K562 (cell line): ENCODE measurements around the gene CENPP. TPM values are rescaled to one million over a fixed set of nuclear protein-coding genes. Genes with fewer than 3 reads are reported as not detected.
A peak's percentile ranks its signal among the peaks of the same experiment; 100 is the strongest.

Experiments used
- ATAC-seq: fragments of 200-7000 bp; cut with Tn5 transposase; 3 replicates; pipeline ENCODE4 v1.9.1; 2020; ENCODE audit warnings: moderate library complexity
- BruUV-seq: library from RNA; stranded (reverse); fragments of 400-500 nt; replicated peaks from 2 replicates; lab custom pipeline; 2021; lab: Mats Ljungman, UMichigan
- CTCF ChIA-PET: fragments of 300-600 bp; formaldehyde crosslinking; extraction: SDS; loops from one replicate; lab custom pipeline; 2021; ENCODE audit warnings: low intra/inter-chr PET ratio; lab: Yijun Ruan, JAX
- POLR2A ChIA-PET: fragments of 300-600, 350-650 bp; sonication (Branson Sonifier 250); formaldehyde crosslinking; extraction: SDS; loops from one replicate; lab custom pipeline; 2021; ENCODE audit warnings: antibody characterized with exemption, inconsistent platforms; lab: Yijun Ruan, JAX
- DNase-seq, 4 experiments: peaks; one replicate each; pipeline versions ENCODE4 v3.0.0 to v3.0.0-alpha.2; 2011 to 2018; ENCODE audit warnings: low spot score in 3 of 4, mixed read lengths in 3 of 4; ENCODE audit errors: extremely low read depth in 1 of 4
- FAIRE-seq: peaks from 2 replicates; lab custom pipeline; 2011; peaks lifted over from hg19 to GRCh38; lab: Jason Lieb, UNC
- H2AFZ ChIP-seq: 2 replicates; pipeline ENCODE4 v1.6.0; 2011; ENCODE audit warnings: low read depth, low read length, control low read depth, inconsistent platforms
- H3K27ac ChIP-seq: fragments of 200-600 bp; 3 replicates; pipeline ENCODE4 v1.8.0; 2011; ENCODE audit warnings: low read depth, mild to moderate bottlenecking, control low read depth, inconsistent platforms, low read length, moderate library complexity, mixed read lengths; ENCODE audit errors: extremely low read depth
- H3K27me3 ChIP-seq, 2 experiments: fragments of 300-600 bp in 1 of 2; 2 replicates in 1 of 2; 3 replicates in 1 of 2; pipeline versions ENCODE4 v1.6.0 to v1.8.0; 2011; ENCODE audit warnings: inconsistent platforms in 2 of 2, low read length in 2 of 2, mild to moderate bottlenecking in 1 of 2, mixed read lengths in 1 of 2, moderate library complexity in 1 of 2; ENCODE audit not compliant: control insufficient read depth in 2 of 2, insufficient read depth in 2 of 2
- H3K36me3 ChIP-seq: fragments of 300-600 bp; 3 replicates; pipeline ENCODE4 v1.8.0; 2011; ENCODE audit warnings: mild to moderate bottlenecking, low read length, inconsistent platforms; ENCODE audit not compliant: control insufficient read depth, insufficient read depth
- H3K4me1 ChIP-seq, 2 experiments: fragments of 200-600 bp in 1 of 2; replicated peaks in 1 of 2; 2 replicates in 1 of 2; 3 replicates in 1 of 2; pipeline versions ENCODE4 v1.5.1 to v1.8.0; 2011; ENCODE audit warnings: inconsistent platforms in 2 of 2, low read length in 2 of 2, mild to moderate bottlenecking in 1 of 2, mixed read lengths in 1 of 2, moderate library complexity in 1 of 2; ENCODE audit not compliant: control insufficient read depth in 2 of 2, insufficient read depth in 2 of 2
- H3K4me2 ChIP-seq: 2 replicates; pipeline ENCODE4 v1.6.1; 2011; ENCODE audit warnings: low read length, control low read depth, inconsistent platforms, mixed read lengths; ENCODE audit not compliant: insufficient read depth
- H3K4me3 ChIP-seq: fragments of 200-600 bp; sonication (generic), shearing (Covaris generic); 2 replicates; pipeline ENCODE4 v1.5.1; 2016; ENCODE audit warnings: control low read depth, inconsistent platforms
- H3K79me2 ChIP-seq: fragments of 200-600 bp; 3 replicates; pipeline ENCODE4 v1.8.0; 2011; ENCODE audit warnings: low read length, inconsistent platforms; ENCODE audit not compliant: control insufficient read depth, insufficient read depth
- H3K9ac ChIP-seq, 2 experiments: 2 replicates each; pipeline versions ENCODE4 v1.6.0 to v1.6.1; 2011; ENCODE audit warnings: low read depth in 2 of 2, low read length in 2 of 2, control low read depth in 1 of 2, inconsistent platforms in 1 of 2, mild to moderate bottlenecking in 1 of 2, mixed read lengths in 1 of 2; ENCODE audit not compliant: insufficient read depth in 1 of 2
- H3K9me1 ChIP-seq: one replicate; pipeline ENCODE4 v1.6.0; 2011; ENCODE audit warnings: inconsistent platforms, mild to moderate bottlenecking, low read length, moderate library complexity; ENCODE audit not compliant: control insufficient read depth, insufficient read depth
- H3K9me3 ChIP-seq: replicated peaks from 2 replicates; pipeline ENCODE4 v1.5.1; 2011; ENCODE audit warnings: low read depth, low read length, inconsistent platforms; ENCODE audit not compliant: control insufficient read depth, insufficient read depth
- H4K20me1 ChIP-seq: replicated peaks from 2 replicates; pipeline ENCODE4 v1.6.1; 2011; ENCODE audit warnings: low read length, inconsistent platforms, mixed read lengths; ENCODE audit not compliant: control insufficient read depth, insufficient read depth
- CBX8 ChIP-seq: fragments of 200-600 bp; sonication (generic); IDR thresholded peaks from 2 replicates; pipeline ENCODE4 v1.6.1; 2012; ENCODE audit warnings: borderline replicate concordance, mixed run types, low read depth, mild to moderate bottlenecking, moderate library complexity, mixed read lengths, low read length, control low read depth, inconsistent platforms; ENCODE audit not compliant: poor library complexity, severe bottlenecking; ENCODE audit errors: extremely low read depth
- CEBPB ChIP-seq: fragments of 450-650 bp; IDR thresholded peaks from 2 replicates; pipeline ENCODE4 v1.6.1; 2016; ENCODE audit warnings: missing genetic modification characterization, missing compliant biosample characterization
- HIVEP1 ChIP-seq: fragments of 250-450 bp; sonication (Bioruptor Pico); IDR thresholded peaks from 2 replicates; pipeline ENCODE4 v1.4.0; 2020; ENCODE audit warnings: mild to moderate bottlenecking
- MBD2 ChIP-seq: sonication (generic); IDR thresholded peaks from 2 replicates; pipeline ENCODE4 v1.6.1; 2016; ENCODE audit warnings: low read depth, borderline replicate concordance
- PCBP2 ChIP-seq: fragments of 200-400 bp; formaldehyde crosslinking; IDR thresholded peaks from 2 replicates; pipeline ENCODE4 v1.6.1; 2018; ENCODE audit warnings: low read length, low read depth, mild to moderate bottlenecking, moderate library complexity; ENCODE audit not compliant: poor library complexity, severe bottlenecking
- TAL1 ChIP-seq: fragments of 450-650 bp; IDR thresholded peaks from 2 replicates; pipeline ENCODE4 v1.6.1; 2016; ENCODE audit warnings: mild to moderate bottlenecking
- ZNF695 ChIP-seq: fragments of 450-650 bp; formaldehyde crosslinking; IDR thresholded peaks from 2 replicates; pipeline ENCODE4 v1.4.0; 2020; ENCODE audit warnings: mild to moderate bottlenecking, moderate library complexity
- WGBS: fragments of 100-300 bp; shearing (Covaris generic); methylation state at CpG from one replicate; pipeline ENCODE4 v1.1.6; 2016; ENCODE audit warnings: low coverage, mixed read lengths; ENCODE audit not compliant: insufficient coverage; ENCODE audit errors: missing lambda C conversion rate; 5-methylcytosine and 5-hydroxymethylcytosine counted together
- in situ Hi-C: fragments of 300-500 bp; cut with MboI; formaldehyde crosslinking; loops from 4 replicates; pipeline ENCODE4 v1.15.0; 2018; ENCODE audit warnings: inconsistent platforms, mixed read lengths
- intact Hi-C: fragments of 100-400 bp; cut with micrococcal nuclease; formaldehyde crosslinking; loops from 2 replicates; pipeline ENCODE4 v1.14.2; 2022
- polyA plus RNA-seq, 8 experiments: library from polyadenylated mRNA; depleted of rRNA in 4 of 8; stranded (reverse) in 5 of 8; unstranded in 3 of 8; fragments of >200 nt; fragmentation: Nextera tagmentation in 2 of 8; fragmentation: Illumina TruSeq in 1 of 8; extraction: Ambion mirVana in 2 of 8; extraction: Trizol in 1 of 8; gene quantifications; 2 replicates each; pipeline versions ENCODE4 v1.2.1 to v1.2.3, GENCODE V29; 2011 to 2014; ENCODE audit warnings: inconsistent platforms in 1 of 8, missing spikeins in 1 of 8
- total RNA-seq, 7 experiments: library from RNA; depleted of rRNA in 6 of 7; stranded (reverse); fragments of >200 nt in 6 of 7; fragmentation: Illumina TruSeq in 2 of 7; extraction: Trizol in 2 of 7; gene quantifications; 2 replicates each; pipeline versions ENCODE4 v1.2.1 to v1.2.3, GENCODE V29; 2011 to 2021; ENCODE audit warnings: low replicate concordance in 1 of 7
- TF ChIP-seq, protein P1 (sequence below): fragments of 250-450 bp; sonication (Bioruptor Pico); IDR thresholded peaks from 2 replicates; pipeline ENCODE4 v1.8.0; 2021; ENCODE audit warnings: mild to moderate bottlenecking, moderate library complexity

The CENPP gene
- total and polyA plus RNA-seq, 9 of the 15 experiments (the other 6 are each of a cell fraction or from before 2014, with no cell fraction given) = 8.0 to 28.5 (median 17.9) TPM

- in situ Hi-C loops = no loop called here
- no peaks in the 10 kb centered on the region for H3K27me3 ChIP-seq
- H3K9me1 ChIP-seq = no peaks in the 10 kb centered on the region
- ATAC-seq (no peak), FAIRE-seq (no peak)
- no peaks in the 10 kb centered on the region for H3K9me3 ChIP-seq
- BruUV-seq = no TSS peak
- ChIA-PET CTCF (no interaction called here), POLR2A (interaction anchor here (1.1 kb wide), 1 partner anchor 13 kb away, joined by 4 read pairs; no protein-coding TSS in a partner anchor)
- no peak overlapping the region for H2AFZ ChIP-seq
- WGBS = 43% methylated on average over 1 of the region's 1 CpG
- no peak overlapping the region for H3K4me3 ChIP-seq
- no peak overlapping the region for H3K27ac ChIP-seq
- H3K4me1 ChIP-seq = peaks cover 0 to 7% of the 10 kb centered on the region in 2 experiments; a peak in 2 of 5 replicates
- H3K9ac ChIP-seq = no peak overlapping the region
- 0 out of 2 replicates have a peak, but pooled peaks have one; percentile 13 for TF ChIP-seq CEBPB (tag)
- no peak for TF ChIP-seq CBX8
- TF ChIP-seq, all 486 proteins: peak for 1
- DNase-seq = no peak
- Histone ChIP-seq H3K36me3 (peaks cover 82% of the 10 kb centered on the region; the same call in 2 of the 3 replicates), H3K4me2 (no peak overlapping the region), H3K79me2 (peaks cover 8% of the 10 kb centered on the region; the same call in 1 of the 3 replicates), H4K20me1 (no peaks in the 10 kb centered on the region; the same call in 1 of the 2 replicates)
- intact Hi-C loops = no loop called here
Measured at GRCh38 chr9:92652461-92652860, 326.7 kb downstream of the CENPP start.

GRCh38 chr9:92654481-92655301 lies 328.9 kb downstream of the CENPP start:
- intact Hi-C loops = no loop called here
- ATAC-seq (no peak), DNase-seq (no peak), FAIRE-seq (no peak)
- WGBS = 89% methylated on average over 17 of the region's 19 CpGs
- no peak overlapping the region for H3K4me2 ChIP-seq
- H3K4me3 ChIP-seq = no peak overlapping the region
- H3K9ac ChIP-seq = peak overlapping the region in 1 of 2 experiments; percentile 82; a peak in 1 of 4 replicates
- peaks cover 79% of the 10 kb centered on the region; the same call in 2 of the 3 replicates for H3K36me3 ChIP-seq
- ChIA-PET POLR2A (no interaction called here), CTCF (no interaction called here)
- no peaks in the 10 kb centered on the region for H3K9me3 ChIP-seq
- H3K27me3 ChIP-seq = no peaks in the 10 kb centered on the region
- no peak for TF ChIP-seq TAL1
- TF ChIP-seq PCBP2 = no peak
- TF ChIP-seq, protein P1, sequence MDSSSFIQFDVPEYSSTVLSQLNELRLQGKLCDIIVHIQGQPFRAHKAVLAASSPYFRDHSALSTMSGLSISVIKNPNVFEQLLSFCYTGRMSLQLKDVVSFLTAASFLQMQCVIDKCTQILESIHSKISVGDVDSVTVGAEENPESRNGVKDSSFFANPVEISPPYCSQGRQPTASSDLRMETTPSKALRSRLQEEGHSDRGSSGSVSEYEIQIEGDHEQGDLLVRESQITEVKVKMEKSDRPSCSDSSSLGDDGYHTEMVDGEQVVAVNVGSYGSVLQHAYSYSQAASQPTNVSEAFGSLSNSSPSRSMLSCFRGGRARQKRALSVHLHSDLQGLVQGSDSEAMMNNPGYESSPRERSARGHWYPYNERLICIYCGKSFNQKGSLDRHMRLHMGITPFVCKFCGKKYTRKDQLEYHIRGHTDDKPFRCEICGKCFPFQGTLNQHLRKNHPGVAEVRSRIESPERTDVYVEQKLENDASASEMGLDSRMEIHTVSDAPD (CRISPR knock-in tag) = no peak
- TF ChIP-seq MBD2 = no peak
- TF ChIP-seq ZNF695 (CRISPR knock-in tag) = no peak
- TF ChIP-seq HIVEP1 (CRISPR knock-in tag) = no peak
- peaks cover 12% of the 10 kb centered on the region; the same call in 1 of the 3 replicates for H3K79me2 ChIP-seq
- H3K27ac ChIP-seq = no peak overlapping the region; the same call in 2 of the 3 replicates
- H4K20me1 ChIP-seq = no peaks in the 10 kb centered on the region; the same call in 1 of the 2 replicates
- H3K4me1 ChIP-seq = peaks cover 0 to 11% of the 10 kb centered on the region in 2 experiments; a peak in 2 of 5 replicates
- no peak overlapping the region for H2AFZ ChIP-seq
- no TSS peak for BruUV-seq
- no peaks in the 10 kb centered on the region for H3K9me1 ChIP-seq
- in situ Hi-C loops = no loop called here
